ENCODE results near the gene PRKACA.

DNA sequence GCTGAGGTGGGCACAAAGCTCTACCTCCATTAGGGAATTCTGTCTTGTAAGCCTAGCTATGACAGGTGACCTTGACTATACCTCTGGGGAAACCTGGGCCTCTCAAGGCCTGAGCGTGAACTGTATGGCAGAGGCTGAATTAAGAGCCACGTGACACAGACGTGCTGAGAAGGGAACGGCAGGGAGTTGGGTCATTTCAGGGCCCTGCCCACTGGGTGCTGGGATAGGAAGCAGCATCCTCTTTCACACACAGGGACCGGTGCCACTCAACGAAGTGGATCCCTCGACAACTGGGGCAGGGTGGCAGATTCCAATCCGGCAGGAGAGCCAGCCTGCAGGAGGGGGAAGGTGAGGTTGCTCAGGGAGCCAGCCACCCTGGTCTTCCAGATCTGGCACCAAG, 9.6 kb upstream of the PRKACA start:
- no peak for TF ChIP-seq POLR2A (IDR thresholded peaks at IDR 0.05; ENCODE audit: low read depth, low read length)
- no peak for TF ChIP-seq TAF1 (IDR thresholded peaks at IDR 0.05; ENCODE audit: borderline replicate concordance, low read depth, low read length)
- 0 out of 2 replicates have a peak, but pooled peaks have one; percentile 30 for TF ChIP-seq POLR2AphosphoS5 (IDR thresholded peaks at IDR 0.05; ENCODE audit: low read depth, low read length)
